GM18526 (cell line): ENCODE measurements around the gene STT3A.

Experiments
- POLR2A ChIP-seq: IDR thresholded peaks from 3 replicates; pipeline ENCODE4 v1.6.1; 2011; ENCODE audit not compliant: insufficient read length; ENCODE audit errors: extremely low read depth

The STT3A gene

DNA sequence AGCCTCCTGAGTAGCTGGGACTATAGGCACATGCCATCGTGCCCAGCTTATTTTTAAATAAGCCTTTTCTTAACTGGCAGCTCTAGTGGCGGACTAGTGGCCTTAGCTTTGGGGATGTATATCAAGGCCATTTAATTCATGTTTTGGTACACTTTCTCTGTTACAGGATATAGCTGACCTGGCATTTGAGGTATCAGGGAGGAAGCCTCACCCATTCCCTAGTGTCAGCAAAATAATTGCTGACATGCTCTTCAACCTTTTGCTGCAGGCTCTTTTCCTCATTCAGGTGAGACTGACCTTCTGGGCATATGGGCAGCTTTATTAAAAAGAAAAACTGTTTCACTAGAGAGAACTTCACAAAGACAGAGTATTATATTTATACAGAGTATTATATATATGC, 13.9 kb upstream of the STT3A start:
- TF ChIP-seq POLR2A = no peak

DNA sequence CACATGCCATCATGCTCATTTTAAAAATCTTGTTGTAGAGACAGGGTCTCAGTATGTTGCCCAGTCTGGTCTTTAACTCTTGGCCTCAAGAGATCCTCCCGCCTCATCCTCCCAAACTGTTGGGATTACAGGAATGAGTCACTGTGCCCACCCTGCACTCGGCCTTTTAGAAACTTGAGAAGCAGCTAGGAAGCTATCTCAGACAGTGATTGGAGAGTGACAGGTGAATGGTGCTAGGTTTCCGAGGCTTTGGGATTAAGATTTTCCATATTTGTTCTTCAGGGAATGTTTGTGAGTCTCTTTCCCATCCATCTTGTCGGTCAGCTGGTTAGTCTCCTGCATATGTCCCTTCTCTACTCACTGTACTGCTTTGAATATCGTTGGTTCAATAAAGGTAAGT, 12.8 kb upstream of the STT3A start:
- no peak for TF ChIP-seq POLR2A

DNA sequence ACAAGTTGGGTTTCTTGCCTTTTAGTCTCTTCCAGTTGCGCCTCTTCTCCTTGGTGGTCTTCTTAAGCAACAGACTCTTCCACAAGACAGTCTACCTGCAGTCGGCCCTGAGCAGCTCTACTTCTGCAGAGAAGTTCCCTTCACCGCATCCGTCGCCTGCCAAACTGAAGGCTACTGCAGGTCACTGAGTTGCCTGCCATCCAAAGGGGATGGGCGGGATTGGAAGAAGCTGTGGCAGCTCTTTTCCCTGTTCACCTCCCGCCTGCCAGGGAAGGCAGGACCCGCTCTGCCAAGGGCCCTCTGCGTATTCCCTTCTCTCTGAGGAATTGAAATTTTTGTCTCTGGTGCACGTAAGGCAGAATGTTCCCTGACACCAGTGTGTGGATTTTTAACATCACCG, 9.2 kb upstream of the STT3A start:
- TF ChIP-seq POLR2A = no peak

GRCh38 chr11:125585487-125585886, 7.2 kb upstream of the STT3A start:
- no peak for TF ChIP-seq POLR2A

GRCh38 chr11:125586623-125587022, 6.0 kb upstream of the STT3A start:
- no peak for TF ChIP-seq POLR2A

DNA sequence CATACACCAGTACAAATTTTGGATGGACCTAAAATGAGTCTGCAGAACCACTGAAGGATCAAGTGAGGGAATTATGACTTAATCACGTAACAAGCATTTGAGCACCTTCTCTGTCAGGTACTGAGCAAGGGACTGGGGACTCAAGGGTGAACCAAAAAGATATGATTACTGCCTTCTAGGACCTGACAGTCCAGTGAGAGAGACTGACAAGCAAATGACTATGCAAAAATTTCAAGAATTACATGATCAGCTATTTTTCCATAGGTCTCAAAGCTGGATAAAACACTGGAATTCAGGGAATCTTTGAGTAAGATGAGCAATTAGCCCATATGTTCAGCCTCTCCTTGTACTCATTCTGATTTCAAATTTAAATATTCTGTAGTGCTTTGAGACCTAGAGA, 5.2 kb upstream of the STT3A start:
- no peak for TF ChIP-seq POLR2A

DNA sequence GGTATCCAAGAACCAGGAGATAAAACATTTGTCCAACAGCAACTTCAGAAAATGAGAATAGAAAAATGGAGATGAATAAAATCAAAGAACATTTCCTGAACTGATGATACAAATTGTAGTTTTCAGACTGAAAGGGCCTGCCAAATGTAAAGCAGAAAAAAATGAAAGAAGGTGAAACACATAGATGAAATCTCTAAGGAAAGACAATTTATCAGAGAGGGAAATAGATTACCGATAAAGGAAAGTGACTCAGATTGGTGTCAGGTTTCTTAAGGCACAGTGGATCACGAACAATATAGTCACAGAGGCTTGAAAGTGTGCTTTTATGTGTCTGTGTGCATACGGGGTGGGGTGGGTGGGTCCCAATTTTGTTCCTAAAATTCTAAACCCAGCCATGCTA, 4.1 kb upstream of the STT3A start:
- no peak for TF ChIP-seq POLR2A

- no peak for TF ChIP-seq POLR2A
Measured at GRCh38 chr11:125591649-125592304, 875 bp upstream of the STT3A start.

- no peak for TF ChIP-seq POLR2A
Measured at GRCh38 chr11:125593114-125593820, 615 bp downstream of the STT3A start.

- TF ChIP-seq POLR2A = no peak
Measured at GRCh38 chr11:125594958-125595357, 2.3 kb downstream of the STT3A start.

DNA sequence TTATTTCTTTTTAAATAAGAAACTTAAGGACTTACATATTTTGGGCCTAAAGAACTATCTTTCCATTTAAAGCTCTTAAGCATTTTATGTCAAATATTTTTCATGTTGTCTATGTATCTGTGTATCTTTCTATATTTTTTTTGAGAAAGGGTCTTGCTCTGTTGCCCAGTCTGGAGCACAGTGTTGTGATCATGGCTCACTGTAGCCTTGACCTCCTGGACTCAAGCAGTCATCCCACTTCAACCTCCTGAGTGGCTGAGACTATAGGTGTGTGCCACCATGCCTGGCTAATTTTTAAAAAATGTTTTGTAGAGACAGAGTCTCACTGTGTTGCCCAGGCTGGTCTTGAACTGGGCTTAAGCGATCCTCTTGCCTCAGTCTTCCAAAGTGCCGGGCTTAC, 8.0 kb downstream of the STT3A start:
- TF ChIP-seq POLR2A = no peak

DNA sequence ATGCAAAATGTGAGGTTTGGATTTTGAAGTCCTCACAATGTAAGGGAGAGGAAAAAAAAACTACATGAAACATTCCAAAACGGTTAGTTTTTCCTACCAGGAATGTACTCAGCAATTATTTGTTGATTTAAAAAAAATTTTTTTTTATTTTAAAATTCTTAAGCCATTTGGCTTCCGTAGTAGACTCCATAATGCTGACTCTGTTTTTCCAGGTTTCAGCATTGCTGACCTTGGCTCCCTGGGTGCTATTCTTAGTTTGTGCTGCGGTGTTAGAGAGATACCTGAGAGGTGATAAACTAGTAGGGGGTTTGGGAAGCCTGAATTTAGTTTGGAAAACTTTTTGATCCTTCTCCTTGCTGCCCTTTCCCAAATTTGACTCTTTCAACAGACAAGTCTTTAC, 10.6 kb downstream of the STT3A start:
- TF ChIP-seq POLR2A = no peak

DNA sequence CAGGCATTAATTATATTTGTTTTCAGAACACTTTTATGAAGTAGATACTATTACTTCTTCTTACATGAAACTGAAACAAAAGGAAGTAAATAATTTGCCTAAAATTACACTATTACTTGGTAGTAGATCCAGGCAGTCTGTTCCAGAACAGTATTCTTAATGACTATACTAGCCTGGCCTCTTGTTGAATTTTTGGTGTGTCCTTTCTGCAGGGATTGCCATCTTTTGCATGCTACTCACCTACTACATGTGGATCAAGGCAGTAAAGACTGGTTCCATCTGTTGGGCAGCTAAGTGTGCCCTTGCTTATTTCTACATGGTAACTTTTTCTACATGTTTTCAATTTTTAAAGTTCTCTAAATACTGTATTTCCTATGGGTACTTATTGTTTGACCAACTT, 12.8 kb downstream of the STT3A start:
- TF ChIP-seq POLR2A = no peak

DNA sequence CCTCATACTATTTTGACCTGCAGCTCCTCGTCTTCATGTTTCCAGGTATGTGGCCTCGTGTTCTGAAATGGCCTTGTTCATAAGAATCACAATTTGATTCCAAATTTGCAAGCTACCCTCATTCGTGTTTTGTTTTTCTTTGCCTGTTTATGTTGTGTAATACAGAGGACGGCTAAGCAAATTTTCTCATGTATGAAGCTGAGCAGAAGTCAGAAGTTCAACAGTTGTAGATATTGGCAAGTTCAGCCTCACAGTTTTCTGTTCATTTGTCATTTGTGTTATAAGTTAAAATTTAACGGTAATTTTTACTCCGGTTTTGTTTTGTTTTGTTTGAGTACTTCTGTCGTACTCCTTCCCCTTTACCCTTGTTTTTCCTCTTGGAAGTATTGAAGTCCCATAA, 16.9 kb downstream of the STT3A start:
- no peak for TF ChIP-seq POLR2A

- TF ChIP-seq POLR2A = no peak
Measured at GRCh38 chr11:125618383-125618782, 25.7 kb downstream of the STT3A start.

GRCh38 chr11:125621995-125622394, 29.3 kb downstream of the STT3A start:
- no peak for TF ChIP-seq POLR2A

DNA sequence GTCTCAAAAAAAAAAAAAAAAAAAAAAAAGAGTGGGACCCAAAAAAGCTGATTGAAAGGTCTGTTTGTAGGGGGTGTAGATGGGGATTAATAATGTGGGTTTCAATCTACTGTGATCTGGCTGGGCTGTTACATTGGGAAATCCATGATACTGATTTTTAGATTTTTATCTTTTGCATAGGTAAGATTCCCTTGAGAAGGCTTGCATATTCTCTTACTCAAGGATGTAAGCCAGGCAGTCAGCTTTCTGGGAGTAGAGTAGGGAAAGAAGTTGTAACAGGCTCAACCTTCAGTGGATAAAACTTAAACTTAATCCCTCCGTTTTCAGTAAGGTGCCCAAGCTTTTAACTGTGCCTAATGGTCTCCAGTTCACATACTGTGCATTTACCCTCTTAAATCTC, 30.4 kb downstream of the STT3A start:
- TF ChIP-seq POLR2A = no peak
